Keratinocyte (primary cell): ENCODE data around the gene DIO3.

Experiments
- EZH2 ChIP-seq: IDR thresholded peaks from one replicate; pipeline ENCODE4 v1.6.1; 2012; ENCODE audit warnings: inconsistent platforms, mild to moderate bottlenecking, low read length, moderate library complexity
- TF ChIP-seq, protein P1 (sequence below), 3 experiments: IDR thresholded peaks in 1 of 3; conservative IDR thresholded peaks in 1 of 3; optimal IDR thresholded peaks in 1 of 3; 2 replicates in 2 of 3; 3 replicates in 1 of 3; pipeline versions ENCODE3 to v1.5.1; 2011; ENCODE audit warnings: low read length in 3 of 3, mild to moderate bottlenecking in 3 of 3, moderate library complexity in 2 of 3, control low read depth in 1 of 3, inconsistent platforms in 1 of 3; ENCODE audit not compliant: insufficient read depth in 2 of 3; ENCODE audit errors: extremely low read depth in 1 of 3

DNA sequence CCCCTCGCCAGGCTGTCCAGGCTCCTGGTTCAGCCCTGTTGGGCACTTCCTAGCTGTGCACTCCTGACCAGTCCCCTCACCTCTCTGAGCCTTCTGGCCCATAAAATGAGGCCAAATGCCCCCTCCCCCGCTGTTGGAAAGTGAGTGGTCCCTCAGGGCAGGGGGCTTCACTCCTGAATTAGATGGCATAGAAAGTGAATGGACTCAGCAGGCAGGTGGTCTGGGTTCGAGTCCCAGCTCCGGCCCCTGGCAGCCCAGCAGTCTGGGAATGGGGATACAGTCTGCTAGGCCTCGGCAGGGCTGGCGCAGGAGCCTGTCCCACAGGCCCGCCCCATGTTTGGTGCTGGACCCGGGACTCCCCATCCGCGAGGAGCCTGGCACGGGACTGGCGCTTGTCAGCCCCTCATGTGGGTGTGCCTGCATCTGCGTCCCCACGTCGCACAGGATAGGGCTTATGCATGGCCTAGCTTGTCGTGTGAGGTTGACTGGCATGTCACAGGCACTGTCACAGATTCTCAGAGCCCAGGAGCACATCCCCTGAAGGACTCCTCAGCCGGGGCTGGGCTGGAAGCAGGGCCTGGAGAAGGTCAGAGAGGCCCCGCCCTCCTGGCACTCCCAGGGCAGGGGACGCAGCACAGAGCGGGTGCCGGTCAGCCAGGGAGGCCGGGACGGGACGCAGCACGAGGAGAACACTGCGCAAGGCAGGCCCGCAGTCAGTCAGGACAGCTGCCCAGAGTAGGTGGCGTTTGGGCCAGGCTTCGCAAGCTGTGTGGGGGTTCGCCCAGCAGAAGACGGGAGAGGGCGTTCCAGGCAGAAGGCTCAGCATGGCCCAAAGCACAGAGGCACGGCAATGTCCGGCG is 40.5 kb downstream of the DIO3 start:
- TF ChIP-seq, protein P1, sequence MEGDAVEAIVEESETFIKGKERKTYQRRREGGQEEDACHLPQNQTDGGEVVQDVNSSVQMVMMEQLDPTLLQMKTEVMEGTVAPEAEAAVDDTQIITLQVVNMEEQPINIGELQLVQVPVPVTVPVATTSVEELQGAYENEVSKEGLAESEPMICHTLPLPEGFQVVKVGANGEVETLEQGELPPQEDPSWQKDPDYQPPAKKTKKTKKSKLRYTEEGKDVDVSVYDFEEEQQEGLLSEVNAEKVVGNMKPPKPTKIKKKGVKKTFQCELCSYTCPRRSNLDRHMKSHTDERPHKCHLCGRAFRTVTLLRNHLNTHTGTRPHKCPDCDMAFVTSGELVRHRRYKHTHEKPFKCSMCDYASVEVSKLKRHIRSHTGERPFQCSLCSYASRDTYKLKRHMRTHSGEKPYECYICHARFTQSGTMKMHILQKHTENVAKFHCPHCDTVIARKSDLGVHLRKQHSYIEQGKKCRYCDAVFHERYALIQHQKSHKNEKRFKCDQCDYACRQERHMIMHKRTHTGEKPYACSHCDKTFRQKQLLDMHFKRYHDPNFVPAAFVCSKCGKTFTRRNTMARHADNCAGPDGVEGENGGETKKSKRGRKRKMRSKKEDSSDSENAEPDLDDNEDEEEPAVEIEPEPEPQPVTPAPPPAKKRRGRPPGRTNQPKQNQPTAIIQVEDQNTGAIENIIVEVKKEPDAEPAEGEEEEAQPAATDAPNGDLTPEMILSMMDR (optimal IDR thresholded peaks at IDR 0.05 in 1 of 3, IDR thresholded peaks at IDR 0.05 in 1 of 3, conservative IDR thresholded peaks at IDR 0.05 in 1 of 3; ENCODE audit: extremely low read depth in 1 of 3, insufficient read depth in 2 of 3, low read length in 3 of 3): no peak
- no peak for TF ChIP-seq EZH2
